Glutamatergic neuron (in vitro differentiated cells): ENCODE measurements around the gene DCTN3. TPM values are rescaled to one million over a fixed set of nuclear protein-coding genes. Genes with fewer than 3 reads are reported as not detected.

Source experiments
- DNase-seq: peaks from one replicate; pipeline ENCODE4 v3.0.0; 2022
- H3K27ac Mint-ChIP-seq: one replicate; pipeline ENCODE4 v1.8.0; 2020; ENCODE audit warnings: mild to moderate bottlenecking, mixed read lengths, inconsistent platforms; ENCODE audit not compliant: unreplicated experiment
- H3K27me3 Mint-ChIP-seq: one replicate; pipeline ENCODE4 v1.8.0; 2020; ENCODE audit warnings: mild to moderate bottlenecking, moderate library complexity, mixed read lengths, inconsistent platforms; ENCODE audit not compliant: unreplicated experiment
- H3K36me3 Mint-ChIP-seq: one replicate; pipeline ENCODE4 v1.8.0; 2020; ENCODE audit warnings: mild to moderate bottlenecking, mixed read lengths, inconsistent platforms; ENCODE audit not compliant: unreplicated experiment
- H3K4me1 Mint-ChIP-seq: one replicate; pipeline ENCODE4 v1.8.0; 2020; ENCODE audit warnings: mild to moderate bottlenecking, low read depth, mixed read lengths, inconsistent platforms; ENCODE audit not compliant: unreplicated experiment
- H3K4me3 Mint-ChIP-seq: one replicate; pipeline ENCODE4 v1.8.0; 2020; ENCODE audit warnings: mild to moderate bottlenecking, mixed read lengths, inconsistent platforms; ENCODE audit not compliant: unreplicated experiment
- H3K9me3 Mint-ChIP-seq: one replicate; pipeline ENCODE4 v1.8.0; 2020; ENCODE audit warnings: mild to moderate bottlenecking, moderate library complexity, mixed read lengths, inconsistent platforms; ENCODE audit not compliant: unreplicated experiment
- CTCF ChIP-seq: fragments of 200-600 bp; sonication (generic); IDR thresholded peaks from one replicate; pipeline ENCODE4 v1.5.0; 2021; ENCODE audit not compliant: partially characterized antibody, unreplicated experiment
- total RNA-seq: library from RNA; stranded (reverse); fragmentation: NEBNext Ultra II Directional; extraction: Animal tissue kit (Norgen Biotek cat#: 25700); gene quantifications from one replicate; pipeline ENCODE4 v1.2.1, GENCODE V29; 2021; ENCODE audit not compliant: unreplicated experiment

The DCTN3 gene
- total RNA-seq, 1 donor from 2014 or later = 119 TPM

- no peak for TF ChIP-seq CTCF
- Mint-ChIP-seq H3K27me3 (peaks cover 24% of the 10 kb centered on the region), H3K27ac (peak overlapping the region; percentile 86), H3K4me1 (peaks cover 62% of the 10 kb centered on the region), H3K9me3 (peaks cover 13% of the 10 kb centered on the region), H3K4me3 (peak overlapping the region; percentile 93), H3K36me3 (peaks cover 4% of the 10 kb centered on the region)
- DNase-seq = peak; percentile 34
These were observed 39.9 kb downstream of the DCTN3 start for GRCh38 chr9:34580358-34580757.

GRCh38 chr9:34579808-34580163, 40.5 kb downstream of the DCTN3 start:
- no peak for TF ChIP-seq CTCF
- Mint-ChIP-seq H3K4me1 (peaks cover 63% of the 10 kb centered on the region), H3K4me3 (peak overlapping the region; percentile 93), H3K27ac (peak overlapping the region; percentile 86), H3K9me3 (peaks cover 13% of the 10 kb centered on the region), H3K36me3 (peaks cover 4% of the 10 kb centered on the region), H3K27me3 (peaks cover 24% of the 10 kb centered on the region)
- no peak for DNase-seq

GRCh38 chr9:34579104-34579807, 41.0 kb downstream of the DCTN3 start:
- DNase-seq = peak; percentile 73
- Mint-ChIP-seq H3K4me1 (peaks cover 64% of the 10 kb centered on the region), H3K27ac (peak overlapping the region; percentile 99), H3K27me3 (peaks cover 24% of the 10 kb centered on the region), H3K36me3 (peaks cover 4% of the 10 kb centered on the region), H3K4me3 (peak overlapping the region; percentile 93), H3K9me3 (peaks cover 12% of the 10 kb centered on the region)
- TF ChIP-seq CTCF = no peak

GRCh38 chr9:34578241-34579103, 41.8 kb downstream of the DCTN3 start:
- Mint-ChIP-seq H3K4me1 (peaks cover 61% of the 10 kb centered on the region), H3K4me3 (peak overlapping the region; percentile 79), H3K27me3 (peaks cover 24% of the 10 kb centered on the region), H3K27ac (peak overlapping the region; percentile 91), H3K36me3 (peaks cover 4% of the 10 kb centered on the region), H3K9me3 (peaks cover 12% of the 10 kb centered on the region)
- no peak for TF ChIP-seq CTCF
- DNase-seq = peak; percentile 79
